Endothelial cell of umbilical vein (primary cell): Measurements from ENCODE around the gene FEZF1. TPM values are rescaled to one million over a fixed set of nuclear protein-coding genes. Genes with fewer than 3 reads are reported as not detected.

Experiments used
- BruUV-seq: library from RNA; stranded (reverse); fragments of 400-500 nt; replicated peaks from 2 replicates; lab custom pipeline; 2021; lab: Mats Ljungman, UMichigan
- CTCF ChIA-PET: fragments of 300-600, 350-600 bp; sonication (Branson Sonifier 250); formaldehyde crosslinking; loops from one replicate; lab custom pipeline; 2021; ENCODE audit warnings: antibody characterized with exemption, inconsistent platforms; lab: Charles Lee
- POLR2A ChIA-PET: fragments of 300-600, 350-600 bp; sonication (Branson Sonifier 250); formaldehyde crosslinking; loops from one replicate; lab custom pipeline; 2021; ENCODE audit warnings: antibody characterized with exemption, inconsistent platforms; lab: Charles Lee
- DNase-seq: peaks from one replicate; pipeline ENCODE4 v3.0.0-alpha.2; 2011; ENCODE audit warnings: low read depth, low spot score
- FAIRE-seq: peaks from 2 replicates; lab custom pipeline; 2011; peaks lifted over from hg19 to GRCh38; lab: Jason Lieb, UNC
- H2AFZ ChIP-seq: 2 replicates; pipeline ENCODE4 v1.6.0; 2012; ENCODE audit warnings: low read depth, low read length, control low read depth, inconsistent platforms
- H3K27ac ChIP-seq: 2 replicates; pipeline ENCODE4 v1.5.1; 2011; ENCODE audit warnings: low read depth, mild to moderate bottlenecking, control low read depth, low read length, moderate library complexity; ENCODE audit not compliant: insufficient read depth
- H3K27me3 ChIP-seq, 2 experiments: 2 replicates each; pipeline versions ENCODE4 v1.6.0 to v1.6.1; 2011; ENCODE audit warnings: low read length in 2 of 2, mixed read lengths in 1 of 2; ENCODE audit not compliant: control insufficient read depth in 2 of 2, insufficient read depth in 2 of 2
- H3K36me3 ChIP-seq, 2 experiments: 2 replicates in 1 of 2; 3 replicates in 1 of 2; pipeline ENCODE4 v1.5.1; 2011; ENCODE audit warnings: low read length in 2 of 2, mild to moderate bottlenecking in 1 of 2, moderate library complexity in 1 of 2; ENCODE audit not compliant: control insufficient read depth in 2 of 2, insufficient read depth in 2 of 2; ENCODE audit errors: extremely low read depth in 1 of 2
- H3K4me1 ChIP-seq: 3 replicates; pipeline ENCODE4 v1.5.1; 2011; ENCODE audit warnings: mild to moderate bottlenecking, low read length; ENCODE audit not compliant: control insufficient read depth, insufficient read depth; ENCODE audit errors: extremely low read depth
- H3K4me2 ChIP-seq: 2 replicates; pipeline ENCODE4 v1.6.1; 2011; ENCODE audit warnings: low read length, control low read depth, mixed read lengths; ENCODE audit not compliant: insufficient read depth
- H3K4me3 ChIP-seq, 3 experiments: fragments of 200-600 bp in 1 of 3; sonication (generic), shearing (Covaris generic) in 1 of 3; replicated peaks in 1 of 3; 2 replicates each; pipeline ENCODE4 v1.5.1; 2011 to 2016; ENCODE audit warnings: control low read depth in 3 of 3, low read length in 3 of 3, mild to moderate bottlenecking in 2 of 3, inconsistent platforms in 1 of 3, low read depth in 1 of 3, moderate library complexity in 1 of 3; ENCODE audit not compliant: insufficient read depth in 1 of 3
- H3K79me2 ChIP-seq: 2 replicates; pipeline ENCODE4 v1.6.0; 2012; ENCODE audit warnings: low read length, inconsistent platforms; ENCODE audit not compliant: control insufficient read depth, insufficient read depth
- H3K9ac ChIP-seq: replicated peaks from 2 replicates; pipeline ENCODE3; 2011; ENCODE audit warnings: low read length, control low read depth; ENCODE audit not compliant: insufficient read depth; ENCODE audit errors: extremely low read depth
- H3K9me1 ChIP-seq: replicated peaks from 3 replicates; pipeline ENCODE4 v1.6.0; 2011; ENCODE audit warnings: mild to moderate bottlenecking, low read length; ENCODE audit not compliant: control insufficient read depth, insufficient read depth; ENCODE audit errors: extremely low read depth
- H3K9me3 ChIP-seq: replicated peaks from 2 replicates; pipeline ENCODE4 v1.5.1; 2012; ENCODE audit warnings: low read length, inconsistent platforms; ENCODE audit not compliant: control insufficient read depth, insufficient read depth
- H4K20me1 ChIP-seq: replicated peaks from 2 replicates; pipeline ENCODE3; 2011; ENCODE audit warnings: mild to moderate bottlenecking, low read length; ENCODE audit not compliant: control insufficient read depth, insufficient read depth; ENCODE audit errors: extremely low read depth
- CTCF ChIP-seq, 2 donors: IDR thresholded peaks; 1 replicate in 1 of 2; 2 replicates in 1 of 2; pipeline ENCODE4 v1.5.1; 2011; ENCODE audit warnings: low read length in 2 of 2, mild to moderate bottlenecking in 2 of 2, moderate library complexity in 2 of 2, control low read depth in 1 of 2, inconsistent platforms in 1 of 2, low read depth in 1 of 2; ENCODE audit not compliant: insufficient read depth in 1 of 2; ENCODE audit errors: extremely low read depth in 1 of 2
- EZH2 ChIP-seq: IDR thresholded peaks from 2 replicates; pipeline ENCODE4 v1.6.1; 2012; ENCODE audit warnings: borderline replicate concordance, low read depth, mild to moderate bottlenecking, moderate library complexity, low read length, inconsistent platforms; ENCODE audit not compliant: severe bottlenecking
- FOS ChIP-seq: IDR thresholded peaks from 2 replicates; pipeline ENCODE4 v1.6.1; 2011; ENCODE audit warnings: mild to moderate bottlenecking, low read length, moderate library complexity, borderline replicate concordance; ENCODE audit not compliant: insufficient read depth
- GATA2 ChIP-seq: IDR thresholded peaks from 2 replicates; pipeline ENCODE4 v1.7.0; 2011; ENCODE audit warnings: low read depth, mild to moderate bottlenecking, moderate library complexity, mixed read lengths, low read length; ENCODE audit not compliant: insufficient read length, insufficient read depth
- JUN ChIP-seq: IDR thresholded peaks from 2 replicates; pipeline ENCODE4 v1.6.1; 2011; ENCODE audit warnings: borderline replicate concordance, low read depth; ENCODE audit not compliant: insufficient read length, insufficient read depth
- MAX ChIP-seq: IDR thresholded peaks from 2 replicates; pipeline ENCODE4 v1.6.1; 2011; ENCODE audit not compliant: insufficient read depth, insufficient read length
- MYC ChIP-seq: IDR thresholded peaks from one replicate; pipeline ENCODE4 v1.6.1; 2011; ENCODE audit warnings: mild to moderate bottlenecking, low read depth, low read length
- POLR2A ChIP-seq: IDR thresholded peaks from 2 replicates; pipeline ENCODE4 v1.6.1; 2012; ENCODE audit warnings: low read depth, mild to moderate bottlenecking, control low read depth, low read length
- POLR2AphosphoS5 ChIP-seq: IDR thresholded peaks from 2 replicates; pipeline ENCODE4 v1.6.1; 2012; ENCODE audit warnings: low read depth, mild to moderate bottlenecking, control low read depth, low read length, moderate library complexity; ENCODE audit not compliant: insufficient read depth
- dilution Hi-C: fragments of 300-500 bp; cut with MboI; formaldehyde crosslinking; loops from one replicate; pipeline ENCODE4 v1.15.0; 2019; ENCODE audit warnings: low sequenced_read_pairs; ENCODE audit not compliant: extremely low pct_ligation_motif_present
- intact Hi-C: fragments of 100-400 bp; cut with micrococcal nuclease; formaldehyde crosslinking; loops from one replicate; pipeline ENCODE4 v1.10.0; 2022
- polyA plus RNA-seq, 4 experiments: library from polyadenylated mRNA; depleted of rRNA in 3 of 4; stranded (reverse) in 3 of 4; unstranded in 1 of 4; fragments of >200 nt; gene quantifications; 2 replicates each; pipeline versions ENCODE4 v1.2.1 to v1.2.3, GENCODE V29; 2011 to 2012; ENCODE audit warnings: missing spikeins in 1 of 4
- total RNA-seq: library from RNA; stranded (reverse); gene quantifications from 2 replicates; pipeline ENCODE4 v1.2.3, GENCODE V29; 2021

The FEZF1 gene
- total and polyA plus RNA-seq, 2 donors (not counting 3 experiments of a cell fraction or from before 2014, with no cell fraction given) = not detected

GRCh38 chr7:122262246-122262645, 42.3 kb downstream of the FEZF1 start:
- H3K9me1 ChIP-seq = no peaks in the 10 kb centered on the region
- H3K4me2 ChIP-seq = no peak overlapping the region
- H2AFZ ChIP-seq = no peak overlapping the region
- intact Hi-C loops = no loop called here
- DNase-seq = no peak
- no peaks in the 10 kb centered on the region for H3K36me3 ChIP-seq
- no peak for FAIRE-seq
- H3K4me1 ChIP-seq = no peaks in the 10 kb centered on the region
- peaks cover 5 to 12% of the 10 kb centered on the region in 2 experiments for H3K27me3 ChIP-seq
- ChIA-PET CTCF (interaction anchor here (0.6 kb wide), 1 partner anchor 123 kb away, joined by 3 read pairs; no protein-coding TSS in a partner anchor), POLR2A (no interaction called here)
- H3K9ac ChIP-seq = no peak overlapping the region
- dilution Hi-C loops = no loop called here
- BruUV-seq = no TSS peak
- no peaks in the 10 kb centered on the region for H3K9me3 ChIP-seq
- H3K4me3 ChIP-seq = no peak overlapping the region
- H4K20me1 ChIP-seq = no peaks in the 10 kb centered on the region
- H3K79me2 ChIP-seq = no peaks in the 10 kb centered on the region
- TF ChIP-seq JUN (no peak), MAX (no peak), GATA2 (no peak), EZH2 (no peak), FOS (no peak), CTCF (IDR thresholded peaks at IDR 0.05; ENCODE audit: extremely low read depth in 1 of 2, insufficient read depth in 1 of 2, low read depth in 1 of 2, low read length in 2 of 2) (no peak), POLR2A (no peak), POLR2AphosphoS5 (no peak), MYC (no peak)
- no peak overlapping the region for H3K27ac ChIP-seq
